Mononuclear cell (primary cell): ENCODE data around the gene BIRC7. TPM values are rescaled to one million over a fixed set of nuclear protein-coding genes. Genes with fewer than 3 reads are reported as not detected.
"Not testable (repeated sequence)": the region's sequence is repeated elsewhere in the genome, so short reads cannot be mapped to it uniquely, and the experiment has no call there.

Source experiments
- H3K27me3 ChIP-seq: 2 replicates; pipeline ENCODE4 v1.6.0; 2011; ENCODE audit warnings: low read length, control low read depth; ENCODE audit not compliant: insufficient read depth
- H3K4me1 ChIP-seq: 2 replicates; pipeline ENCODE4 v1.5.1; 2011; ENCODE audit warnings: mild to moderate bottlenecking, low read length, control low read depth; ENCODE audit not compliant: insufficient read depth
- H3K4me3 ChIP-seq: 2 replicates; pipeline ENCODE4 v1.5.1; 2011; ENCODE audit warnings: mild to moderate bottlenecking, low read length, moderate library complexity
- H3K9me3 ChIP-seq: 2 replicates; pipeline ENCODE4 v1.5.1; 2011; ENCODE audit warnings: low read depth, mild to moderate bottlenecking, control low read depth, low read length
- total RNA-seq: library from RNA; depleted of rRNA; stranded (reverse); fragments of >200 nt; gene quantifications from one replicate; pipeline ENCODE4 v1.2.3, GENCODE V29; 2012

The BIRC7 gene
- total RNA-seq, 1 donor, result 0.21 TPM

DNA sequence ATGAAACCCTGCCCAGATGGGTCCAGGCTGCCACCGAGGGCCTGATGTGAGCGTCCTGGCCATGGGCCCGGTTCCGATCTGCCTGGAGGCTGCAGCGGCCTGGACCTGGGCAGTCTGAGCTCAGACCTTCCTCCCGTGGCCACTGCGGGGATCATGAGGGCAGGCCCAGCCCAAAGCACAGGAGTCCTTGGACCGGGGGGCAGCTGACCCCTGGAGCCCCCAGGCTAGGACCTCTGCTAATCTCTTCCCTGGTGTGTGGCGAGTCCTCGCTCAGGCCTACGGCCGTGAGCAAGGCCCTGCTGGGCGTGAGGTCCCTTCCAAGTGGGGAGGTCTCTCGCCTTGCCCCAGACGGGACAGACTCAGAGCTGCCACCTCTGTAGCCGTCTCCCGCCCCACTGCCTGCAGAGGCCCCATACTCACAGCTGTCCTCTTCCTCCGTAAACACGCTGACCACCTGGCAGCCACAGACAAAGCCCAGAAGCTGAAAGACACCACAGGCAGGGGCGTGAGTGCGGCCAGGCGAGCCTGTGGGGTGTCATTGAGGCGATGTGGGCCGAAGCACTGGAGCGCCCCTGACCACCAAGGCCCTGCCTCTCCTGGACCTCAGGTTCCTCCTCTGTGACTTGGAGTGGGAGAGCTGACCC is 8.0 kb downstream of the BIRC7 start:
- no peaks in the 10 kb centered on the region for H3K27me3 ChIP-seq
- H3K9me3 ChIP-seq, result no peaks in the 10 kb centered on the region
- no peaks in the 10 kb centered on the region for H3K4me1 ChIP-seq
- no peak overlapping the region for H3K4me3 ChIP-seq

DNA sequence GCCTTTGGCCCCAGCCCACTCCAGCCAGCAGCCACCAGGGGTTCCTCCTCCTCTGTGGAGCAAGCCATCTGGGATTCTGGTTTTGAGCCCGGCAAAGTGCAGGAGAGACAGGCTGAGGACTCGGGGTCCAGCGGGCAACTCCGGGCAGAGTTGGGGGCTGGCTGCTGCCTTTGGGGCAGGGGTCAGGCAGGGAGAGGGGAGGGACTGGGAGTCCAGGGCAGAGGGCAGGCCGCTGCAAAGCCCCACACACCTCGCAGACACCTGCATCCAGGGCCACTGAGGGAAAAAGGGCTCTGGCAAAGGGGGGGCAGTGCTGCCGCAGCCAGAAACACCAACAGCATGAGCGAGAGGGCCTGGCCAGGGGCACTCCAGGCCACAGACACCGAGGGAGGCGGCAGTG is 8.8 kb downstream of the BIRC7 start:
- Histone ChIP-seq H3K27me3 (no peaks in the 10 kb centered on the region), H3K4me1 (no peaks in the 10 kb centered on the region), H3K4me3 (no peak overlapping the region), H3K9me3 (no peaks in the 10 kb centered on the region)

DNA sequence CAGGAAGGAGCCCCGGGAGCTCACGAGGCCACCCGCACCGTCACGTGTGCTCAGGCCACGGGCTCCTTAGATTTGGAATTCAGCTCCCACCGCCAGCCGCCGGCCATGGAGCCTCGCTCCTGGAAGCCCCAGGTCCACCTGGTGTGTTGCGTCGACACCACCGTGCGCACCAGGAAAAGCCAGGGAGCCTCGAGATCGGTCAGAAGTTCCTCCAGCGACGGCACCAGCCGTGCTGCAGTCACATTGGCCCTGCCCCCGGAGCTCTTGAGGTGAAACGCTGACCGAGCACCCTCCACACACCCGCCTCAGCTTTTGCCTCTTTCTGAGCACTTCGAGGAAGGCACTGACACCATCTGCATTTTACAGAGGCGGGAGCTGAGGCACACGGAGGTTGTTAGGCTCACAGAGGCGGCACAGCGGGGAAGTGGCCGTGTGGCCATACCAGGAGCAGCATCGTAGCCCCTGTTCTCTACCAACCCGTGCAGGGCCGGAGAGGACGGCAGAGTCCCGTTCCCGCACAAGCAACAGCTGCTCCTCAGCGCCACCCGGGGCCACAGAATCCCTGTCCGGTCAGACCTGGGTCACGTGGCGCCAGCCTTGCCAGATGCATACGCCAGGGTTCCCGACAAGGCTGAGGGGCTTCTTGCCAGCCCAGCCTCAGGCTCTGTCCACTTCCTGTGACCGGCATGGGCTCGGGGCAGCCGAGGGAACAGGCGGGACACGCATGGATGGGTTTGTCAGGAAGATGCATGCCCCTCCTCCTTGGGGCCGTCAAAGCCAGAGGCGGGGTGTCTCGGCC is 11.0 kb downstream of the BIRC7 start:
- Histone ChIP-seq H3K27me3 (no peaks in the 10 kb centered on the region), H3K4me1 (no peaks in the 10 kb centered on the region), H3K4me3 (no peak overlapping the region), H3K9me3 (no peaks in the 10 kb centered on the region)

DNA sequence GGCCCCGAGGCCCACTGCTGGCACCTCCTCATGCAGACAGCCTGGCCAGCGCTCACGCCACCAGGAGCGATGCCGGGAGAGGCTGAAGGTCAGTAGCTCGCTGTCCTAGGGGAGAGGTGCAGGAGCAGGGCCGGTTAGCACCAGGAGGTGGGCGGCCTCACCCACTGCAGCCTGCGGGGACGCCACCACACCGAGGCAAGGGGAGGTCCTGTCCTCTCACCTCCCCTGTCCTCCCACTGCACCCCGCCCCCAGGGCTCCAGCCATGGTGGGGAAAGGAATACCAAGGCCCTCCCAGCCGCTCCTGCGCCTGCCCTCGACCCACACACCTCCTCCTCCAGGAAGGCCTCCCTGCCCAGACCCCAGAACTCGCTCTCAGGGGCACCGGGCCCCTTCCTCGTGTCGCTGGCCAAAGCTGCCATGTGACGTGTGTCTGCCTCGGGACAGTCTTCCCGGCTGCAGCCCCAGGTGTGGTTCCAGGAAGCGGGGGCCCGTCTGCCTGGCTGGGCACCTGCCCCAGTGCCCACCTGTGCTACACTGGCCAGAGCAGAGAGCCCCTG is 12.0 kb downstream of the BIRC7 start:
- Histone ChIP-seq H3K9me3 (no peaks in the 10 kb centered on the region), H3K27me3 (peaks cover under 1% of the 10 kb centered on the region), H3K4me1 (no peaks in the 10 kb centered on the region), H3K4me3 (no peak overlapping the region)

DNA sequence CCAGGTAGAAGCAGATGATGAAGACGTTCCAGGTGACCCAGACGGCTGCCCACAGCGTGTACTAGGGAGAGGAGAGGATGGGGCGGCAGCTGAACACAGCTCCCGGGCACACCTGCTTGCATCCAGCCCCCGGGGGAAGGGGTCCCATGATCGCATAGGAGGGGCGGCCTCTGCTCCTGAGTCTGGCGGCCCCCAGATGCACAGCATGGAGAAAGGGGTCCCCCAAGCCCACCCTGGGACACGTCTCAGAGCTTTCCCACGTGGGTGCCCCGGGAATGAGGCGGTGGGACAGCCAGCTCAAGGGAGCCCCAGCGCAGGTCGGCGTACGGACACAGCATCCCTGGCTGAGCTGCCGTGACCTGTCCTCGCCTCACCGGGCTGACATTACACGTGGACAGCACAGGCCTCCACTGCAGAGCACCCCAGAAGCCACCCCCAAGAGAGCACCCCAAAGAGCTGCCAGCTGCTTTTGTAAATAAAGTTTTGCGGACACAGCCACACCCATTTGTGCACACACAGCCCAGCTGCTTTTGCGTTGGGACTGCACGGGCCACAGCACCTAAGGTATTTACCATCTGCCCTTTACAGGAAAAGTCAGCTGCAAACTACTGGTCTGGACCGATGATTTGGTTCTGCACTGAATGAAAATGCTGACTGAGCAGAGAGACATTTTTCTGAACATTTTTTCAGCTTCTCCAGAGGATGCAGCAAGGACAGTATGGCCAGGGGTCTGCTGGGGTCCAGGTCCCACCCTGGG is 13.3 kb downstream of the BIRC7 start:
- Histone ChIP-seq H3K4me3 (no peak overlapping the region), H3K9me3 (no peaks in the 10 kb centered on the region), H3K27me3 (peaks cover 7% of the 10 kb centered on the region), H3K4me1 (no peaks in the 10 kb centered on the region)

DNA sequence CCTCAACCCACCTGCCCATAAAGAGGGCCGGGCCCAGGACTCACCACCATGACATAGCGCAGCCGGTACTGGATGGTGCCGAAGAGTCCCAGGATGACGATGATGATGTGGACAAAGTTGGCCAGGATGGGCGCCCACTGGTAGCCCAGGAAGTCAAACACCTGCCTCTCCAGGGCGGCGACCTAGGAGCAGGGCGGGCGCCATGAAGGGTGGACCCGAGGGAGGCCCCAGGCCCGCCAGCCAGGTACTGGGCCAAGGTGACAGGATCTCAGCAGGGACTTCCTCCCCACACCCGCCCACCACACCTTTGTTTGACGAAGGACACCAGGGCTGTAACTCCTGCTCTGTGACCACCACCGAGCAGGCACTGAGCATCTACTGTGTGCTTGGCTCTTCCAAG is 14.2 kb downstream of the BIRC7 start:
- H3K27me3 ChIP-seq, result peaks cover 10% of the 10 kb centered on the region
- H3K4me3 ChIP-seq, result no peak overlapping the region

DNA sequence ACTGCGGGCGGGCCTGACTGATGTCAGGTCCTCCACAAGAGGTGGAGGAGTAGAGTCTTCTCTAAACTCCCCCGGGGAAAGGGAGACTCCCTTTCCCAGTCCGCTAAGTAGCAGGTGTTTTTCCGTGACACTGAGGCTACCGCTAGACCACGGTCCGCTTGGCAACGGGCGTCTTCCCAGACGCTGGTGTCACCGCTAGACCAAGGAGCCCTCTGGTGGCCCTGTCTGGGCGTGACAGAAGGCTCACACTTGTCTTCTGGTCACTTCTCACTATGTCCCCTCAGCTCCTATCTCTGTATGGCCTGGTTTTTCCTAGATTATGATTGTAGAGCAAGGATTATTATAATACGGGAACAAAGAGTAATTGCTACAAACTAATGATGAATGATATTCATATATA is 15.6 kb downstream of the BIRC7 start:
- not testable (repeated sequence) for H3K9me3 ChIP-seq, H3K4me3 ChIP-seq, H3K4me1 ChIP-seq
- H3K27me3 ChIP-seq, result peaks cover 17% of the 10 kb centered on the region

More for the DNA sequence above, 14.2 kb downstream of the BIRC7 start:
- Histone ChIP-seq H3K4me1 (no peaks in the 10 kb centered on the region), H3K9me3 (no peaks in the 10 kb centered on the region)

DNA sequence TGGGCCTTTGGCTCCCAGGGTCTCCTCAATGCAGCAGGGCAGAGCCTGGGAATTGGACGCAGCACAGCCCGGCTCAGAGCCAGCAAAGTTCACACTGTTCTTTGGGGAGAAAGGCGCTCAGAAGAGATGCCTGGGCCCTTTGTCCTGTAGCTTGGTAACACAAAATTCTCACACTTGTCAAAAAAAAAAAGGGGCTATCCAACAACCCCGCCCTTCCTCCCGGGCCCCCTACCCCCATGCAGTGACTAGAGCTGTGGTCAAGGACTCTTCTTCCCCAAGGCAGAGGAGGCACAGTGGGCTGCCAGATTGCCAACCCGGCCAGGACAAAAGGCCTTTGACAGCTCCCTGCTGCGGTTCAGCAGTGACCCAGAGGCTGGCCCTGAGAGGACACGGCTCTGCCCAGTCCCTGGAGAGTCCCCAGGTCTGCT is 16.6 kb downstream of the BIRC7 start:
- no peaks in the 10 kb centered on the region for H3K9me3 ChIP-seq
- no peaks in the 10 kb centered on the region for H3K4me1 ChIP-seq
- no peak overlapping the region for H3K4me3 ChIP-seq
- peaks cover 17% of the 10 kb centered on the region for H3K27me3 ChIP-seq

DNA sequence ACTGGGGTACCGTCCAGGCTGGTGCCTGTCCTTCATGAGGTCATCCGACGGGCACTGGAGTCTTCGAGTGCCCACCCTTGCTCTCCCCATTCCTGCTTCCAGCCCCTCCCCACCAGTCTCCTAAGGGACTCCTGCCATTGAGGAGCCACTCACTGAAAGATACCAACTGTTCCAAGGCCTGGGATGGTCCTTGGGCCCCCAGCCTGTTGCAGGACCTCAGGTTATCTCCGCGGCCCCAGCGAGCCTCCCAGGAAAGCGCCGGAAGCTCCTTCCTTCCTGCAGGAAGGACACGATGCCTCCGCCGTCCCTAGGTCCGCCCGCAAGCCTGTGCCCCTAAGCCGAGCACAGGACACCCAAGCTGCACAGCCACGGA is 17.3 kb downstream of the BIRC7 start:
- H3K4me1 ChIP-seq, result no peaks in the 10 kb centered on the region
- H3K9me3 ChIP-seq, result no peaks in the 10 kb centered on the region
- no peak overlapping the region for H3K4me3 ChIP-seq
- peaks cover 17% of the 10 kb centered on the region for H3K27me3 ChIP-seq

DNA sequence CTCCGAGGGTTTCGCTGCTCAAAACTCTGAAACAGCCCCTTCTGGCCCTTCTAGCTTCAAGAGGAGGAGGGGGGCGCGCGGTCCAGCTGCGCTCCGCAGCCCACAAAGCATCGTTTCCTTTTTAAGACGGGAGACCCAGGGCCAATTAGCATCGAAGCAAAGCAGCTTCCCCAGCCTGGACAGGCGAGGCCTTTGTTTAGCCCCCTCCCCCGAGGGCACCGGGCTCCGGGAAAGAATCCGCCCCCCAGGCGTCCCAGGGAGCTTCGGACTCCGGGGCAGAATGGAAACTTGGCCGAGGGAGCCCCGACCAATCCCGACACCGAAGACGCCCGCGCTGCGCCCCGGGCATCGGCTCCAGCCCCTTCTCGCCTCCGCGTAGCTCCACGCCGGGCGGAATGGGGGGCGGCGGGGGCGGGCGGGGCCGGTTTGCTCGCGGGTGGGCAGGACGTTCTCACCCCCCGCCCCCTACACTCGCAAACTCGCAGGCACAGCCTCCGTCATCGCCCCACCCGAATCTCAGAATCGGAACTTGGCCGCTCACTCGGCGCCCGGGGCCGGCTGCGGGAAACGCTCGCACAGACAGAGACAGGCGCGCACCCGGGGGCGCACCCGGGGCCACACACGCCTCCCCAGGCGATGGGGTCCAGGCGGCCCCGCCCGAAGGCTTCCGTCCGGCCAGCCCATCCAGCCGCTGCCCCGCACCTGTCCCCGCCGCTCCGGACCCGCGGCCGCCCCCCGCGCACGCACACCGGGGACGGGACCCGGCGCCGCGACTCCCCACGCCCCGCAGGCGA is 17.9 kb downstream of the BIRC7 start:
- H3K4me3 ChIP-seq, result no peak overlapping the region
- H3K9me3 ChIP-seq, result no peaks in the 10 kb centered on the region
- peaks cover 17% of the 10 kb centered on the region for H3K27me3 ChIP-seq
- no peaks in the 10 kb centered on the region for H3K4me1 ChIP-seq

DNA sequence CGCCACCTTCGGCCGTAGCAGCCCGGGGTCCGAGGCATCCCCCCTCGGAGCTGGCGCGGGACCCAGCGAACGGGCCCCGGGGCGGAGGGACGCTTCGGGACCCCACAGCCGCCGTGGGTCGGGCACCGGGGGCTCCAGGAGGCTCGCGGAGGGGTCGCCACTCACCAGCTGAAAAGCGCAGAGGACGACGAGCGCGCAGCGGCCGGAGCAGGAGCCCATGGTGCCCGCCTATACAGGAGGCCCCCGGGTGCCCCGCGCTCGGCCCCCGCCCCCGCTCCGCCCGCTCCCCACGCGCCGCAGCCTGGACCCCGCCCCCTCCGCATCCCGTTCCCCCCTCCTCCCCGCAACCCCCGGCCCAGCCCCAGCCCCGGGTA is 18.5 kb downstream of the BIRC7 start, which contains the start of gene NKAIN4:
Gene NKAIN4, minus strand, starts transcription at position 232 of the 374 bp plus-strand sequence. Its CDS starts 13 bp downstream, at position 219.
- Histone ChIP-seq H3K4me3 (no peak within 1 kb of the TSS), H3K9me3 (no peaks in the 10 kb centered on the region), H3K4me1 (no peaks in the 10 kb centered on the region), H3K27me3 (peaks cover 17% of the 10 kb centered on the region)

DNA sequence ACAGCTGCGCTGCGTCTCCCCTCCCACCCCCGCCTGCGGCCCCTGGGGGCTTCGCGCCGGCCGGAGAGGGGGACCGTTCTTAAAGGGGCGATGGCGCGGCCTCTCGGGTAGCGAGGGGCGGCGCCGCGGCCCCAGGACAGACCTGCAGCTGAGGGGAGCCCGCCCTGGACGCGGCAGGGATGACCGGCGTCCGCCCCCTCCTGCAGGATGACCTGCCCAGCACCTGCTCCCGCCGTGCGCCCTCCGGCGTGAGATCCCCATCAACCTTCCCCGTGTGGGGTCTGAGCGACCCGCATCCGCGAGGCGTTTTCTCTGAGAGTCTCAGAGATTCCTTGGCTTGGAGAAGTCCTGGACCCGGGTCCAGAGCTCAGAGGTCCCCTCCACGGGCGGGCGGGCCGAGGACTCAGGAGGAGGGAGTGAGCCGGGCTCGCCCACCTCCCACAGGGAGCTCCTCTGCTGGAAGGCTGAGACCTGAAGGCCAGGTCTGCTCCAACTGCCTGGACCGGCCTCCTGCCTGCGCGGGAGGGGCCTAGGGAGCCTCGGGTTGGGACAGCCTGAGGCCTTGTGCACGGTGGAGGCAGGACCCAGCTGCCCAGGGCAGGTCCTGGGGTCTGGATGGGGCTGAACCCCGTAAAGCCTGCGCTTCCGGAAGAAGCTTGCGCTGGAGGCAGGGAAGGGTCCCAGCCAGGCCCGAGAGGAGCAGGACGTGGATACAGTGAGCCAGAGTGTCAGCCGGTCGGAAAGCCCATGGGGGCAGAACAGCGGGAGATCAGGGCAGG is 19.1 kb downstream of the BIRC7 start:
- Histone ChIP-seq H3K4me3 (no peak overlapping the region), H3K9me3 (no peaks in the 10 kb centered on the region), H3K4me1 (no peaks in the 10 kb centered on the region), H3K27me3 (peaks cover 17% of the 10 kb centered on the region)

DNA sequence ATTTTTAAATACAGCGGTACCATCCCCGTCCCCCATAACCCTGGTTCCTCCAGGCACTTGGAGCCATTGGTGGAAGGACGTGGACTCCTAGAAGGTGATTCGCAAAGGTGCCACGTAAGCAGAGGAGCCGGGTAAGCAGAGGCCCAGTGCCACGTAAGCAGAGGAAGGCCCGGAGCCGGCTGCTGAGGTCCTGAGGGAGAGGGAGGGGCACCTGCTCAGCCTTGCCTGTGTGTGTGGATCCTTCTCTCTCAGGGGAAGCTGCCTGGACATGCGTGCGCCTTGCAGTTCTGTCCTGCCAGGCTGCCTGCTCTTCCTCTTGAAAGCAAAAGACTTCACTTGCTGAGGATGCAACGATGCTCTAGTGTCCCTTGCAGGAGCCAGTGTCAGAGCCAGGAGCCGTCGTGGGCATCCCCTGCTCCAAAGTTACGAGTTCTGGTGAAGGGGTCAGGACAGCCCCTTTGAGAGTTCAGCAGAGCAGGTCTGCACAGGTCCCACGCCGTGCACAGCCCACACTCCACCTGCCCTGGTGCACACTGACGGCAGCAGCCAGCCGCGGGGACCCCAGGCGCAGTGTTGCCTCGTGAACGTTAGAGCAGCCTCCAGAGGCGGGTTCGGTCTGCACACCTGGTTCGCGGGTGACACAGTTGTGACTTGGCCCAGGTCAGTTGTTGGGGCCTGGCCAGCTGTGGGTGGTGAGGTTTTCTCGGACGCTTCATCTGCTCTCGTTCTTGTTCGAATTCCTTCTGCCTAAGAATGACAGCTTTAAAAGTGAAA is 20.4 kb downstream of the BIRC7 start:
- Histone ChIP-seq H3K27me3 (peaks cover 17% of the 10 kb centered on the region), H3K9me3 (no peaks in the 10 kb centered on the region), H3K4me1 (no peaks in the 10 kb centered on the region), H3K4me3 (no peak overlapping the region)
